Gastrocnemius medialis (tissue), 4 donors: ENCODE measurements around the gene LEAP2. TPM values are rescaled to one million over a fixed set of nuclear protein-coding genes. Genes with fewer than 3 reads are reported as not detected.

Source experiments
- ATAC-seq, 2 donors: fragments of 150-250 bp; one replicate each; pipeline ENCODE4 v1.9.1; 2016
- DNase-seq, 2 donors: peaks; one replicate each; pipeline ENCODE4 v3.0.0-alpha.2; 2019
- H3K27ac ChIP-seq, 4 donors: fragments of 200-600 bp; sonication (generic); 1 replicate in 1 of 4; 2 replicates in 3 of 4; pipeline ENCODE4 v1.5.1; 2016 to 2018; ENCODE audit warnings: mild to moderate bottlenecking in 2 of 4, moderate library complexity in 1 of 4
- H3K27me3 ChIP-seq, 3 donors: fragments of 200-600 bp; sonication (generic) in 2 of 3; 1 replicate in 1 of 3; 2 replicates in 2 of 3; pipeline versions ENCODE4 v1.5.1 to v1.6.0; 2016 to 2019; ENCODE audit warnings: mild to moderate bottlenecking in 1 of 3, moderate library complexity in 1 of 3
- H3K36me3 ChIP-seq, 2 donors: fragments of 200-600 bp; sonication (generic) in 1 of 2; one replicate each; pipeline ENCODE4 v1.5.1; 2017 to 2018
- H3K4me1 ChIP-seq, 2 donors: fragments of 200-600 bp; sonication (generic) in 1 of 2; one replicate each; pipeline ENCODE4 v1.5.1; 2016 to 2017; ENCODE audit warnings: mild to moderate bottlenecking in 2 of 2
- H3K4me3 ChIP-seq, 4 donors: fragments of 200-600 bp; sonication (generic) in 3 of 4; 1 replicate in 1 of 4; 2 replicates in 3 of 4; pipeline ENCODE4 v1.5.1; 2016 to 2019; ENCODE audit warnings: mild to moderate bottlenecking in 2 of 4
- H3K9me3 ChIP-seq, 3 donors: fragments of 200-600 bp; sonication (generic) in 2 of 3; 1 replicate in 1 of 3; 2 replicates in 2 of 3; pipeline ENCODE4 v1.5.1; 2016 to 2019
- POLR2A ChIP-seq, 2 donors: fragments of 450-650 bp; IDR thresholded peaks; one replicate each; pipeline ENCODE4 v1.6.1; 2017; ENCODE audit warnings: antibody characterized with exemption in 2 of 2, mild to moderate bottlenecking in 2 of 2, moderate library complexity in 2 of 2
- in situ Hi-C, 4 donors: fragments of 200-750 bp; cut with MboI; loops; one replicate each; pipeline versions ENCODE4 v1.15.0 to v1.8.0; 2017; ENCODE audit warnings: low sequenced_read_pairs in 4 of 4
- intact Hi-C: fragments of 100-400 bp; cut with DNase I; formaldehyde crosslinking; loops from one replicate; pipeline ENCODE4 v1.15.1; 2023; ENCODE audit warnings: low total_unique reads
- total RNA-seq, 4 donors: library from RNA; depleted of rRNA; stranded (reverse); fragments of >200 nt; gene quantifications; one replicate each; pipeline versions ENCODE4 v1.1.0 to v1.2.3, GENCODE V29; 2016
- TF ChIP-seq, protein P1 (sequence below), 5 experiments: fragments of 450-650 bp in 3 of 5; fragments of 200-600 bp in 2 of 5; sonication (generic) in 2 of 5; IDR thresholded peaks in 4 of 5; conservative IDR thresholded peaks in 1 of 5; 1 replicate in 4 of 5; 2 replicates in 1 of 5; pipeline ENCODE4 v1.5.1; 2016 to 2019; ENCODE audit warnings: antibody characterized with exemption in 5 of 5, mild to moderate bottlenecking in 3 of 5, moderate library complexity in 3 of 5

The LEAP2 gene
- total RNA-seq, 4 donors from 2014 or later, result 0.52 to 3.3 (median 0.88) TPM

DNA sequence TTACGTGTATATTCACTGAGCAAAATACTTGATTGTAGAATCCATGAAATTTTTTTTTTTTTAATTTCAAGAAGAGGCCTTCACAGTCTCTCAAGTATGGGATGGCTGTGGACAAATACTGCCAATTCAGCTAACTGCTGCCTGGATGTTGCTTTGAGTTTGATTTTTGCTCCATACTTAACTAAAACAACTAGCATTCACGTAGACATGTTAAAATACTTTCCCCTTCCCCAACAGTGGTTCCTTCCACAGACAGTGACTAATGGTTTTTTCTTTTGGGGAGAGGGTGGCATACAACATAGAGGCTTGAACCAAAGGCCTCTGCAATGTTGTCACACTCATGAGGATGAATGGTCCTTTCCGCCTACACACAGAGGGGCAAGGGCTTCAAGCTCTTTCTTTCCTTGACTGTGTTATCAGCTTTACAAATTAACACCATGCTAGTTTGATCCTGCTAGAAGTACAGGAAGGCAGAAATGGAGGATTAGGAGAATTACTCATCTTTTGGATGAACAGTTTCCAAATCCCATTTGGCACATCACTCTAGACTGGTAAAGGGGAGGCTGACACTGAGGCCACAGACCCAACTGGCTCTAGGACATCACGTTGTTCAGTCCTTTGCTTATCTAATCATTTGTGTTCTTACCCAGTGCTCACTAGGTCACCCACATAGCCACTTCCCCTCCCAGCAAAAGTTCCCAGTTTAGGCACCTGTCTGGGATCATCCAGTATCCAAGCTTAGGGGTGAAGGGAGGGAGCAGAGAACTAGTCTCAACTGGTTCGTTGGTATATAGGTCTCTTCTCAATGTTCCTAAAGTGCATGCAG is 1.8 kb upstream of the LEAP2 start:
- intact Hi-C loops, result no loop called here
- ATAC-seq (no peak), DNase-seq (no peak)
- no peaks in the 10 kb centered on the region for H3K9me3 ChIP-seq
- peaks cover 39 to 41% of the 10 kb centered on the region in 2 donors for H3K4me1 ChIP-seq
- peak overlapping the region in 2 of 4 donors; percentile 2 to 14 for H3K27ac ChIP-seq
- H3K4me3 ChIP-seq, result no peak overlapping the region
- peaks cover 0 to 35% of the 10 kb centered on the region in 2 donors for H3K36me3 ChIP-seq
- in situ Hi-C loops, result loop anchor here in 2 of 4 donors (25.0 kb wide), 1 partner anchor 484 kb away; no protein-coding TSS in a partner anchor
- no peaks in the 10 kb centered on the region for H3K27me3 ChIP-seq
- TF ChIP-seq POLR2A (IDR thresholded peaks at IDR 0.05), result no peak
- TF ChIP-seq, protein P1, sequence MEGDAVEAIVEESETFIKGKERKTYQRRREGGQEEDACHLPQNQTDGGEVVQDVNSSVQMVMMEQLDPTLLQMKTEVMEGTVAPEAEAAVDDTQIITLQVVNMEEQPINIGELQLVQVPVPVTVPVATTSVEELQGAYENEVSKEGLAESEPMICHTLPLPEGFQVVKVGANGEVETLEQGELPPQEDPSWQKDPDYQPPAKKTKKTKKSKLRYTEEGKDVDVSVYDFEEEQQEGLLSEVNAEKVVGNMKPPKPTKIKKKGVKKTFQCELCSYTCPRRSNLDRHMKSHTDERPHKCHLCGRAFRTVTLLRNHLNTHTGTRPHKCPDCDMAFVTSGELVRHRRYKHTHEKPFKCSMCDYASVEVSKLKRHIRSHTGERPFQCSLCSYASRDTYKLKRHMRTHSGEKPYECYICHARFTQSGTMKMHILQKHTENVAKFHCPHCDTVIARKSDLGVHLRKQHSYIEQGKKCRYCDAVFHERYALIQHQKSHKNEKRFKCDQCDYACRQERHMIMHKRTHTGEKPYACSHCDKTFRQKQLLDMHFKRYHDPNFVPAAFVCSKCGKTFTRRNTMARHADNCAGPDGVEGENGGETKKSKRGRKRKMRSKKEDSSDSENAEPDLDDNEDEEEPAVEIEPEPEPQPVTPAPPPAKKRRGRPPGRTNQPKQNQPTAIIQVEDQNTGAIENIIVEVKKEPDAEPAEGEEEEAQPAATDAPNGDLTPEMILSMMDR (IDR thresholded peaks at IDR 0.05 in 4 of 5, conservative IDR thresholded peaks at IDR 0.05 in 1 of 5), result no peak

- intact Hi-C loops, result no loop called here
- H3K27ac ChIP-seq, result peak overlapping the region in 1 of 4 donors; percentile 20
- no peak for TF ChIP-seq POLR2A (IDR thresholded peaks at IDR 0.05)
- TF ChIP-seq, protein P1 (IDR thresholded peaks at IDR 0.05 in 4 of 5, conservative IDR thresholded peaks at IDR 0.05 in 1 of 5), result no peak
Measured at GRCh38 chr5:132872788-132873118, 715 bp upstream of the LEAP2 start.

GRCh38 chr5:132873930-132874271 is 433 bp downstream of the LEAP2 start:
- Histone ChIP-seq H3K27me3 (no peaks in the 10 kb centered on the region), H3K4me1 (peaks cover 43 to 48% of the 10 kb centered on the region in 2 donors), H3K9me3 (no peaks in the 10 kb centered on the region), H3K36me3 (peaks cover 0 to 21% of the 10 kb centered on the region in 2 donors), H3K27ac (no peak overlapping the region), H3K4me3 (no peak overlapping the region)
- no peak for ATAC-seq
- no peak for DNase-seq
- intact Hi-C loops (no loop called here), in situ Hi-C loops (loop anchor here in 2 of 4 donors (25.0 kb wide), 1 partner anchor 487 kb away; no protein-coding TSS in a partner anchor)
- TF ChIP-seq, protein P1 (IDR thresholded peaks at IDR 0.05 in 4 of 5, conservative IDR thresholded peaks at IDR 0.05 in 1 of 5), result no peak
- TF ChIP-seq POLR2A (IDR thresholded peaks at IDR 0.05), result no peak

More at GRCh38 chr5:132872788-132873118, 715 bp upstream of the LEAP2 start:
- no peak for DNase-seq
- no peaks in the 10 kb centered on the region for H3K9me3 ChIP-seq
- peaks cover 0 to 32% of the 10 kb centered on the region in 2 donors for H3K36me3 ChIP-seq
- no peak overlapping the region for H3K4me3 ChIP-seq
- no peaks in the 10 kb centered on the region for H3K27me3 ChIP-seq
- in situ Hi-C loops, result loop anchor here in 2 of 4 donors (25.0 kb wide), 1 partner anchor 485 kb away; no protein-coding TSS in a partner anchor
- peaks cover 39 to 43% of the 10 kb centered on the region in 2 donors for H3K4me1 ChIP-seq
- ATAC-seq, result no peak

- in situ Hi-C loops, result no loop called here
- TF ChIP-seq POLR2A (IDR thresholded peaks at IDR 0.05), result no peak
- ATAC-seq (no peak), DNase-seq (no peak)
- H3K4me1 ChIP-seq, result peaks cover 36 to 39% of the 10 kb centered on the region in 2 donors
- H3K4me3 ChIP-seq, result no peak overlapping the region
- no peaks in the 10 kb centered on the region for H3K27me3 ChIP-seq
- peaks cover 0 to 32% of the 10 kb centered on the region in 2 donors for H3K36me3 ChIP-seq
- intact Hi-C loops, result no loop called here
- H3K9me3 ChIP-seq, result no peaks in the 10 kb centered on the region
- H3K27ac ChIP-seq, result no peak overlapping the region
Measured at GRCh38 chr5:132876020-132876759, 2.7 kb downstream of the LEAP2 start.

DNA sequence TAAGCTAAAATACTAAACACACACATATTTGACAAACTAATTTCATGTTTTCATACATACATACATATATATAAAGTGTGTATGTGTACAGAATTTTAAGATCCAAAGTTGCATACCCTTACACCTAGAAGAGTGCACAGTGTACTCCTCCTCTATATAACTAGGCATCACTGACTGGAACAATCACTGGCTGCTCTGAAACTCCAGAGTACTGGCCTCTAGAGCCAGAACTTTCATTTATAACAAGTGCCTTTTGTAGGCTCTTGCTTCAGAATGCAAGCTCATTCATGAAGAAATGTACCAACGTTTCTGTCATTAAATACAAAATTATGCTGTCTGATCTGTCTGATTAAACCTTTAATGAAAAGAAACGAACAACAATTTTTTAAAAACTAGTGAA is 4.0 kb downstream of the LEAP2 start:
- Histone ChIP-seq H3K27ac (peak overlapping the region; percentile 13 to 75 (median 52)), H3K27me3 (no peaks in the 10 kb centered on the region), H3K4me1 (peaks cover 32 to 37% of the 10 kb centered on the region in 2 donors), H3K9me3 (no peaks in the 10 kb centered on the region), H3K4me3 (no peak overlapping the region), H3K36me3 (peaks cover 0 to 45% of the 10 kb centered on the region in 2 donors)
- TF ChIP-seq, protein P1 (IDR thresholded peaks at IDR 0.05 in 4 of 5, conservative IDR thresholded peaks at IDR 0.05 in 1 of 5), result no peak
- no peak for TF ChIP-seq POLR2A (IDR thresholded peaks at IDR 0.05)
- intact Hi-C loops, result no loop called here
- in situ Hi-C loops, result no loop called here
- no peak for DNase-seq
- no peak for ATAC-seq
